Measurements from ENCODE around the gene KCNH8. TPM values are rescaled to one million over a fixed set of nuclear protein-coding genes. Genes with fewer than 3 reads are reported as not detected.

Gene KCNH8
- total RNA-seq, 4 donors from 2014 or later = 0.55 to 1.1 (median 1.00) TPM; not detected in 1

GRCh38 chr3:19541284-19541683 lies 393.0 kb downstream of the KCNH8 start:
- intact Hi-C loops (cut with DNase I; ENCODE audit: low total_unique reads) (no loop called here), in situ Hi-C loops (cut with MboI; ENCODE audit: low pct_ligation_motif_present in 1 of 4, low pct_unique_long_range_greater_than_20kb in 1 of 4, low sequenced_read_pairs in 3 of 4) (no loop called here)
- Histone ChIP-seq H3K9me3 (no peaks in the 10 kb centered on the region), H3K4me3 (no peak overlapping the region), H3K27ac (no peak overlapping the region), H3K4me1 (peaks cover 0 to 14% (median 0%) of the 10 kb centered on the region in 4 donors), H3K27me3 (no peaks in the 10 kb centered on the region), H3K36me3 (no peaks in the 10 kb centered on the region)
- no peak for DNase-seq
- TF ChIP-seq POLR2AphosphoS5 (IDR thresholded peaks at IDR 0.05) (no peak), POLR2A (IDR thresholded peaks at IDR 0.05) (no peak), CTCF (IDR thresholded peaks at IDR 0.05) (no peak), EP300 (IDR thresholded peaks at IDR 0.05; ENCODE audit: low read depth) (no peak)
- WGBS, 2 donors (ENCODE audit: low coverage in 1 of 2) = 80 to 87% methylated on average over 1 to 2 of the region's 2 CpGs

GRCh38 chr3:19543212-19543841 lies 395.0 kb downstream of the KCNH8 start:
- Histone ChIP-seq H3K9me3 (no peaks in the 10 kb centered on the region), H3K27ac (no peak overlapping the region), H3K36me3 (no peaks in the 10 kb centered on the region), H3K4me1 (peaks cover 0 to 24% (median 0%) of the 10 kb centered on the region in 4 donors), H3K4me3 (no peak overlapping the region), H3K27me3 (no peaks in the 10 kb centered on the region)
- TF ChIP-seq POLR2AphosphoS5 (IDR thresholded peaks at IDR 0.05) (no peak), POLR2A (IDR thresholded peaks at IDR 0.05) (no peak), CTCF (IDR thresholded peaks at IDR 0.05) (peak; percentile 28 to 49 (median 38))
- intact Hi-C loops (cut with DNase I; ENCODE audit: low total_unique reads) (no loop called here), in situ Hi-C loops (cut with MboI; ENCODE audit: low pct_ligation_motif_present in 1 of 4, low pct_unique_long_range_greater_than_20kb in 1 of 4, low sequenced_read_pairs in 3 of 4) (no loop called here)
- DNase-seq = no peak
- 6 to 29% methylated on average over 2 to 4 of the region's 4 CpGs for WGBS, 2 donors (ENCODE audit: low coverage in 1 of 2)

DNA sequence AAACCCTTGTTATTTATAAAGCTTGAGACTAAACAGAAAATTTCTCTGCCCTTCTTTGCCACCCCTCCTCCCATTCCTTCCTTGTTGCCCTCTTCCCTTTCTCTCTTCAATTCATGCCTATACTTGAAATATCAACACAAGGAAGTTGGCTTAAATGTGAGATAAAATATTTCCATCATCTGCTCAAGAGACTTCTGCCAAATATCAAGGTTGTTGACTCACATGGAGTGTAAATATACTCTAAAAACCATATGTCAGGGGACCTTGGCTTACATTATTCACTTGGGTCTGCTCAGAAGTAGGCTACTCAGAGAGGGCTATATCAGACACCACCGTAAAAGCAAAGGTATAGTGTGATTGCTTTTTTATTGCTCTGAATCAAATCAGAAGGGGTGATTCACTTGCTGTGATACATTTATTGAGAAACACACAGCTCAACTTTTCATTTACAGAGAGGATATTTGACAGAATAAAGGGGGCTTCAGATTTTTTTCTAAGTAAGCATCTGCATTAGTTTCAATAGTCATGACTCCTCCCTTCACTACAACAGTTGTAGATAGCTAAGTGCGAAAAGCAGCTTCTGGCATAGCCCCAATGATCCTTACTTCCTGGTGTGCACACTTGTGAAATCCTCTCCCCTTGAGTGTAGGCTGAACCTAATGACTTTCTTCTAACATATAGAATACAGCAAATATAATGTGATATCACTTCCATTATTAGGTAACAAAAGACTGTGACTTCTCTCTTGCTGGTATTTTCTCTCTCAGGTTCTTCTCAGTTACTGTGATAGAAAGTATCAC lies 399.6 kb downstream of the KCNH8 start:
- in situ Hi-C loops (cut with MboI; ENCODE audit: low pct_ligation_motif_present in 1 of 4, low pct_unique_long_range_greater_than_20kb in 1 of 4, low sequenced_read_pairs in 3 of 4) (no loop called here), intact Hi-C loops (cut with DNase I; ENCODE audit: low total_unique reads) (no loop called here)
- Histone ChIP-seq H3K27ac (peak overlapping the region in 2 of 4 donors; percentile 10 to 33), H3K9me3 (peaks cover 0 to 6% of the 10 kb centered on the region in 2 donors), H3K36me3 (no peaks in the 10 kb centered on the region), H3K4me3 (no peak overlapping the region), H3K27me3 (no peaks in the 10 kb centered on the region), H3K4me1 (peaks cover 0 to 10% (median 0%) of the 10 kb centered on the region in 4 donors)
- WGBS, 2 donors (ENCODE audit: low coverage in 1 of 2) = 0 to 40% methylated on average over 1 to 2 of the region's 2 CpGs
- DNase-seq = no peak
- TF ChIP-seq POLR2AphosphoS5 (IDR thresholded peaks at IDR 0.05) = no peak
- no peak for TF ChIP-seq POLR2A (IDR thresholded peaks at IDR 0.05)
- no peak for TF ChIP-seq EP300 (IDR thresholded peaks at IDR 0.05; ENCODE audit: low read depth)
- no peak for TF ChIP-seq CTCF (IDR thresholded peaks at IDR 0.05)

GRCh38 chr3:19559724-19560442 lies 411.6 kb downstream of the KCNH8 start:
- Histone ChIP-seq H3K36me3 (no peaks in the 10 kb centered on the region), H3K4me1 (no peaks in the 10 kb centered on the region), H3K4me3 (no peak overlapping the region), H3K27ac (no peak overlapping the region), H3K27me3 (no peaks in the 10 kb centered on the region), H3K9me3 (no peaks in the 10 kb centered on the region)
- intact Hi-C loops (cut with DNase I; ENCODE audit: low total_unique reads) (no loop called here), in situ Hi-C loops (cut with MboI; ENCODE audit: low pct_ligation_motif_present in 1 of 4, low pct_unique_long_range_greater_than_20kb in 1 of 4, low sequenced_read_pairs in 3 of 4) (no loop called here)
- 65 to 67% methylated on average over 4 of the region's 4 CpGs for WGBS, 2 donors (ENCODE audit: low coverage in 1 of 2)
- DNase-seq = no peak
- TF ChIP-seq POLR2AphosphoS5 (IDR thresholded peaks at IDR 0.05) (no peak), CTCF (IDR thresholded peaks at IDR 0.05) (no peak)
